Measurements from ENCODE around the gene HIGD1C. TPM values are rescaled to one million over a fixed set of nuclear protein-coding genes. Genes with fewer than 3 reads are reported as not detected.

The HIGD1C gene
- total RNA-seq, 4 donors from 2014 or later, result not detected

DNA sequence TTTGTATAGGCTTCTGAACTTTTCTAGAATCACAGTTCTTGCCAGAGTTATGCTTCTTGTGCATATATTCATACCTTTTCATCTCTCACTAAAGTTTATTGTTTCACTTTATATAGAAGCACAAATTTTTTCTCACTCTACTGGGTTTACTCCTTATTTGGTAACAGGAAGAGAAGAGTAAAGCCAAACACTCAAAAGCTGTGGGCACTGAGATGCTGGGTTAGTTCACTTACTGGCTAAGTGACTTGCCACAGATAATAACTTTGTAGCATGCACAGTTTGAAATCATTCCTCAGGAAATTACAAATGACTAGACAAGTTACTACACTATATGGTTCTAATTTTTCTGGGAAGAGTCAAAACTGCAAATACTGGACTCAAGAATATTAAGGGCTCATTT is 7.8 kb downstream of the HIGD1C start:
- Histone ChIP-seq H3K9me3 (no peaks in the 10 kb centered on the region), H3K27ac (replicated peaks in 1 of 4) (no peak overlapping the region), H3K36me3 (no peaks in the 10 kb centered on the region), H3K4me3 (no peak overlapping the region), H3K4me1 (no peaks in the 10 kb centered on the region), H3K27me3 (no peaks in the 10 kb centered on the region)
- intact Hi-C loops (cut with DNase I), result no loop called here
- TF ChIP-seq, protein P1, sequence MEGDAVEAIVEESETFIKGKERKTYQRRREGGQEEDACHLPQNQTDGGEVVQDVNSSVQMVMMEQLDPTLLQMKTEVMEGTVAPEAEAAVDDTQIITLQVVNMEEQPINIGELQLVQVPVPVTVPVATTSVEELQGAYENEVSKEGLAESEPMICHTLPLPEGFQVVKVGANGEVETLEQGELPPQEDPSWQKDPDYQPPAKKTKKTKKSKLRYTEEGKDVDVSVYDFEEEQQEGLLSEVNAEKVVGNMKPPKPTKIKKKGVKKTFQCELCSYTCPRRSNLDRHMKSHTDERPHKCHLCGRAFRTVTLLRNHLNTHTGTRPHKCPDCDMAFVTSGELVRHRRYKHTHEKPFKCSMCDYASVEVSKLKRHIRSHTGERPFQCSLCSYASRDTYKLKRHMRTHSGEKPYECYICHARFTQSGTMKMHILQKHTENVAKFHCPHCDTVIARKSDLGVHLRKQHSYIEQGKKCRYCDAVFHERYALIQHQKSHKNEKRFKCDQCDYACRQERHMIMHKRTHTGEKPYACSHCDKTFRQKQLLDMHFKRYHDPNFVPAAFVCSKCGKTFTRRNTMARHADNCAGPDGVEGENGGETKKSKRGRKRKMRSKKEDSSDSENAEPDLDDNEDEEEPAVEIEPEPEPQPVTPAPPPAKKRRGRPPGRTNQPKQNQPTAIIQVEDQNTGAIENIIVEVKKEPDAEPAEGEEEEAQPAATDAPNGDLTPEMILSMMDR (IDR thresholded peaks at IDR 0.05), result no peak
- TF ChIP-seq POLR2A (IDR thresholded peaks at IDR 0.05; ENCODE audit: low read depth), result no peak
- TF ChIP-seq EP300 (IDR thresholded peaks at IDR 0.05), result no peak
- TF ChIP-seq POLR2AphosphoS5 (IDR thresholded peaks at IDR 0.05), result no peak
- DNase-seq (ENCODE audit: extremely low spot score), result no peak

DNA sequence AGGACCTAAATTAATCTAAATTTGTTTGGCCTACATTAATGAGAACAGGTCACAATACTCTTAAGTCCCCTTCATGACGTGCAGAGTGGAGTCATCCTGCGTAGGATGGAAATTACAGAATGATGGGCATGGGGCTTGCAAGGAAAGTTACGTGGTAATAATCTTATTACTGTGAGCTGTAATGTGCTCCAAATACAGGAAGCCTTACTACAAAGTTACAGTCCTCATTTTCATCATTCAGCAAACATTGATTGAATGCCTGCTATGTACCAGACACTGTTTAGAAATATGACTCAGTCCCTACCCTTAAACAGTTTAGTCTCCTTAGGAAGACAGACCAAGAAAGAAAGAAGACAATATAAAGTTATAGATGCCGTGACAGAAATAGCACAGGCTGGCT is 9.4 kb downstream of the HIGD1C start:
- Histone ChIP-seq H3K9me3 (no peaks in the 10 kb centered on the region), H3K27me3 (no peaks in the 10 kb centered on the region), H3K4me1 (no peaks in the 10 kb centered on the region), H3K27ac (replicated peaks in 1 of 4) (no peak overlapping the region), H3K4me3 (no peak overlapping the region), H3K36me3 (no peaks in the 10 kb centered on the region)
- intact Hi-C loops (cut with DNase I), result no loop called here
- no peak for DNase-seq (ENCODE audit: extremely low spot score)
- WGBS, result 92% methylated on average over 4 of the region's 4 CpGs
- TF ChIP-seq, protein P1 (IDR thresholded peaks at IDR 0.05), result no peak
- TF ChIP-seq POLR2AphosphoS5 (IDR thresholded peaks at IDR 0.05) (no peak), POLR2A (IDR thresholded peaks at IDR 0.05; ENCODE audit: low read depth) (no peak), EP300 (IDR thresholded peaks at IDR 0.05) (no peak)

DNA sequence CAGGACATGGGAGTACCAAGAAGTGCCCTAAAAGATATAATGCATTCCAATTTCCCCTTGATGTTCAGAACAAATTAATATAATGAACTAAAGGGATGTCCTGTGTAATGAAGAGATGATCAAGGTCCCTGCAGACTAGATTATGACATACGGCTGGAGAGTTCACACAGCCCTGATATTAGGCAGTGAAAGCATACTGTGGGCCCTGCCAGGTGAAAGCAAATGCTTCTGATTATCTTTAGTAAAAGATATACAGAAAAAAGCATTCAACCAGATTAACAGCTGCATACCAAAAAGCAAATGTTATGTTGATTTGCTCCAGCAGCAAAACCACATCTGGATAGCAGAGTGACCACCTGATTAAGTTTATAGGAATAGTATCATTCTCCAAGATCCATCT is 12.1 kb downstream of the HIGD1C start:
- TF ChIP-seq EP300 (IDR thresholded peaks at IDR 0.05), result no peak
- no peak for TF ChIP-seq POLR2AphosphoS5 (IDR thresholded peaks at IDR 0.05)
- TF ChIP-seq POLR2A (IDR thresholded peaks at IDR 0.05; ENCODE audit: low read depth), result no peak
- TF ChIP-seq, protein P1 (IDR thresholded peaks at IDR 0.05), result no peak
- Histone ChIP-seq H3K27me3 (no peaks in the 10 kb centered on the region), H3K9me3 (no peaks in the 10 kb centered on the region), H3K27ac (replicated peaks in 1 of 4) (no peak overlapping the region), H3K4me1 (no peaks in the 10 kb centered on the region), H3K4me3 (no peak overlapping the region), H3K36me3 (peaks cover 4 to 20% (median 8%) of the 10 kb centered on the region in 4 donors)
- intact Hi-C loops (cut with DNase I), result no loop called here
- WGBS, result 60% methylated on average over 1 of the region's 1 CpG
- DNase-seq (ENCODE audit: extremely low spot score), result no peak

DNA sequence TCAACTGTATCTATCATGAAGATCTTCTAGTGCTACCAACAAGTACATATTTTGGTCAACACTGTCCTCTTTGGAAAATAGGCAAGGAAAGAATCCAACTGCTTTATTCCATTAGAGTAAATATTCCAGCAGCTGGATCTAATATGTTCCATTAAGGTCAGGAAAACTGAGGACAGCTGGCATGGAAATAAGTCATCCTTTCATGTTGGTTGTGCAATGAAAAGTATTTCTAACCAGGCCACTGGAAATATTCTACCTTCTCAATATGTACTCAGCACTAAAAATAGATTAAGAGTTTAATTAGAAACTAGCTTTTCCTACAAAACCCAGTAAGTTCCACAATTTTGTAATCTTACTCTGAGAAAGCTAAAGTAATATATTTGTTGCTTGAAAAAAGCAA is 19.6 kb downstream of the HIGD1C start:
- intact Hi-C loops (cut with DNase I), result no loop called here
- no peak overlapping the region for H3K4me3 ChIP-seq
- DNase-seq (ENCODE audit: extremely low spot score), result no peak
- TF ChIP-seq EP300 (IDR thresholded peaks at IDR 0.05) (no peak), POLR2A (IDR thresholded peaks at IDR 0.05; ENCODE audit: low read depth) (no peak), POLR2AphosphoS5 (IDR thresholded peaks at IDR 0.05) (no peak)
- TF ChIP-seq, protein P1 (IDR thresholded peaks at IDR 0.05), result no peak
- H3K36me3 ChIP-seq, result peaks cover 4 to 48% (median 21%) of the 10 kb centered on the region in 4 donors
- no peaks in the 10 kb centered on the region for H3K4me1 ChIP-seq
- H3K27me3 ChIP-seq, result no peaks in the 10 kb centered on the region
- no peak overlapping the region for H3K27ac ChIP-seq (replicated peaks in 1 of 4)
- H3K9me3 ChIP-seq, result no peaks in the 10 kb centered on the region

DNA sequence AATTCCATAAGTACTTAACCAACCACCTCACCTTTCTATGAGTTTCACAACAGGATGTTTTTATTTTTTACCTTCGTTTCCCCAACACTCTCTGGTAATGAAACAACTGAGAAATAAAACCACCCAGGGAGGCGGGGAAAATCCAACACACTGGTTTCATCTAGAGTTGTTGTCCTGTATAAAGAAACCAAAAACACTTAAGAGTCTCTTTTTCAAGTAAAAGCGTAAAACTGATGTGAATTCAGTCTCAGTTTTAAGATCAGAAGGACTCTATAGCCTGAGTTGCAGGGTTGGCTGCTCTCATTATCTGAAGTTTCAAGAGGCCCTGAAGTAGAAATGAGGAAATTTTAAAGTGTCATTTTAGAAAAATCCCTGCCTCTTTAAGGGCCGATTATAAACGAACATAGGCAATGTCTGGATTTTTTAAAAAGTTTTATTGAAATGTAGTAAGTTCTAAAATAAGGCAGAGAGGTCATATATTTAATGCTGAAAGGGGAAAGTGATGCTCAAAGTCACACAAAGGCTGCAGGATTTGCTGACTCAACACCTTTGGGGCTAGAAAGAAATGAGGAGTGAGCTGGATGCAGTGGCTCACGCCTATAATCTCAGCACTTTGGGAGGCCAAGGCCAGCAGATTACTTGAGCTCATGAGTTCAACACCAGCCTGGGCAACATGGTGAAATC is 27.2 kb downstream of the HIGD1C start:
- WGBS, result 89% methylated on average over 6 of the region's 6 CpGs
- intact Hi-C loops (cut with DNase I), result no loop called here

More for the DNA sequence above, 27.2 kb downstream of the HIGD1C start:
- Histone ChIP-seq H3K27me3 (no peaks in the 10 kb centered on the region), H3K4me1 (peaks cover 5 to 8% (median 5%) of the 10 kb centered on the region in 4 donors), H3K36me3 (peaks cover 0 to 23% (median 16%) of the 10 kb centered on the region in 4 donors), H3K27ac (replicated peaks in 1 of 4) (no peak overlapping the region), H3K4me3 (no peak overlapping the region), H3K9me3 (no peaks in the 10 kb centered on the region)
- no peak for DNase-seq (ENCODE audit: extremely low spot score)
- TF ChIP-seq EP300 (IDR thresholded peaks at IDR 0.05) (no peak), POLR2AphosphoS5 (IDR thresholded peaks at IDR 0.05) (no peak), POLR2A (IDR thresholded peaks at IDR 0.05; ENCODE audit: low read depth) (no peak)
- TF ChIP-seq, protein P1 (IDR thresholded peaks at IDR 0.05), result no peak

Data from esophagus muscularis mucosa (tissue), 4 donors.